HepG2 (cell line): ENCODE results near the gene CTNNBL1. TPM values are rescaled to one million over a fixed set of nuclear protein-coding genes. Genes with fewer than 3 reads are reported as not detected.
A peak's percentile ranks its signal among the peaks of the same experiment; 100 is the strongest.

Experiments
- FOXK2 ChIP-seq: fragments of 450-650 bp; IDR thresholded peaks from 2 replicates; pipeline ENCODE4 v1.6.1; 2016
- JDP2 ChIP-seq: sonication (generic); formaldehyde crosslinking; IDR thresholded peaks from 2 replicates; pipeline ENCODE4 v1.8.1; 2022; ENCODE audit warnings: missing genetic modification reagents, borderline replicate concordance
- KDM2A ChIP-seq: sonication (generic); formaldehyde crosslinking; IDR thresholded peaks from 2 replicates; pipeline ENCODE4 v1.4.0; 2020; ENCODE audit warnings: low read depth, missing genetic modification reagents, borderline replicate concordance
- MED1 ChIP-seq: sonication (generic); formaldehyde crosslinking; IDR thresholded peaks from 2 replicates; pipeline ENCODE4 v1.4.0; 2020; ENCODE audit warnings: missing genetic modification reagents
- XBP1 ChIP-seq: sonication (generic); formaldehyde crosslinking; IDR thresholded peaks from 2 replicates; pipeline ENCODE4 v1.5.0; 2020; ENCODE audit warnings: missing genetic modification reagents
- ZBTB38 ChIP-seq: sonication (generic); formaldehyde crosslinking; IDR thresholded peaks from 2 replicates; pipeline ENCODE4 v1.5.1; 2020; ENCODE audit warnings: mild to moderate bottlenecking, missing genetic modification reagents
- ZC3H4 ChIP-seq: sonication (generic); formaldehyde crosslinking; IDR thresholded peaks from 2 replicates; pipeline ENCODE4 v1.4.0; 2020; ENCODE audit warnings: missing genetic modification reagents, borderline replicate concordance
- ZNF143 ChIP-seq: sonication (generic); formaldehyde crosslinking; IDR thresholded peaks from 2 replicates; pipeline ENCODE4 v1.4.0; 2020; ENCODE audit warnings: missing genetic modification reagents
- ZNF34 ChIP-seq: sonication (generic); formaldehyde crosslinking; IDR thresholded peaks from 2 replicates; pipeline ENCODE4 v1.4.0; 2020; ENCODE audit warnings: mild to moderate bottlenecking, missing genetic modification reagents, borderline replicate concordance
- ZNF563 ChIP-seq: sonication (generic); formaldehyde crosslinking; IDR thresholded peaks from 2 replicates; pipeline ENCODE4 v1.8.0; 2022; ENCODE audit warnings: mild to moderate bottlenecking, moderate library complexity, missing genetic modification reagents
- ZNF598 ChIP-seq: sonication (generic); formaldehyde crosslinking; IDR thresholded peaks from 2 replicates; pipeline ENCODE4 v1.5.1; 2020; ENCODE audit warnings: mild to moderate bottlenecking, missing genetic modification reagents, borderline replicate concordance
- ZNF678 ChIP-seq: sonication (generic); formaldehyde crosslinking; IDR thresholded peaks from 2 replicates; pipeline ENCODE4 v1.4.0; 2020; ENCODE audit warnings: mild to moderate bottlenecking, missing genetic modification reagents
- ZNF878 ChIP-seq: sonication (generic); formaldehyde crosslinking; IDR thresholded peaks from 2 replicates; pipeline ENCODE4 v1.8.1; 2023; ENCODE audit warnings: mild to moderate bottlenecking, missing genetic modification reagents, moderate library complexity
- polyA plus RNA-seq, 8 experiments: library from polyadenylated mRNA; depleted of rRNA in 3 of 8; stranded (reverse) in 7 of 8; unstranded in 1 of 8; fragments of >200 nt; fragmentation: Illumina TruSeq in 4 of 8; extraction: Trizol in 4 of 8; gene quantifications; 2 replicates each; pipeline versions ENCODE4 v1.2.1 to v1.2.3, GENCODE V29; 2011 to 2016; ENCODE audit warnings: low read depth in 4 of 8, missing spikeins in 1 of 8, mixed read lengths in 1 of 8; ENCODE audit not compliant: insufficient read depth in 1 of 8
- total RNA-seq, 5 experiments: library from RNA; depleted of rRNA; stranded (reverse); fragments of >200 nt; fragmentation: Illumina TruSeq; extraction: Trizol; gene quantifications; 2 replicates each; pipeline ENCODE4 v1.2.3, GENCODE V29; 2016; ENCODE audit warnings: low read depth in 1 of 5
- TF ChIP-seq, protein P1 (sequence below): sonication (generic); formaldehyde crosslinking; IDR thresholded peaks from 2 replicates; pipeline ENCODE4 v1.5.0; 2020; ENCODE audit warnings: mild to moderate bottlenecking, missing genetic modification reagents, borderline replicate concordance
- TF ChIP-seq, protein P2 (sequence below), 2 experiments: sonication (generic) in 1 of 2; formaldehyde crosslinking in 1 of 2; IDR thresholded peaks; 2 replicates each; pipeline versions ENCODE4 v1.4.0 to v1.6.1; 2018 to 2020; ENCODE audit warnings: missing genetic modification reagents in 2 of 2, borderline replicate concordance in 1 of 2, low read depth in 1 of 2, mild to moderate bottlenecking in 1 of 2, missing biosample characterization in 1 of 2
- TF ChIP-seq, protein P3 (sequence below): sonication (generic); formaldehyde crosslinking; IDR thresholded peaks from 2 replicates; pipeline ENCODE4 v1.4.0; 2020; ENCODE audit warnings: missing genetic modification reagents
- TF ChIP-seq, protein P4 (sequence below): sonication (generic); formaldehyde crosslinking; IDR thresholded peaks from 2 replicates; pipeline ENCODE4 v1.5.0; 2020; ENCODE audit warnings: missing genetic modification reagents

Gene CTNNBL1
- total and polyA plus RNA-seq, 2 of the 13 experiments (the other 11 are each of a cell fraction or from before 2014, with no cell fraction given), result 49.3 to 94.6 TPM

DNA sequence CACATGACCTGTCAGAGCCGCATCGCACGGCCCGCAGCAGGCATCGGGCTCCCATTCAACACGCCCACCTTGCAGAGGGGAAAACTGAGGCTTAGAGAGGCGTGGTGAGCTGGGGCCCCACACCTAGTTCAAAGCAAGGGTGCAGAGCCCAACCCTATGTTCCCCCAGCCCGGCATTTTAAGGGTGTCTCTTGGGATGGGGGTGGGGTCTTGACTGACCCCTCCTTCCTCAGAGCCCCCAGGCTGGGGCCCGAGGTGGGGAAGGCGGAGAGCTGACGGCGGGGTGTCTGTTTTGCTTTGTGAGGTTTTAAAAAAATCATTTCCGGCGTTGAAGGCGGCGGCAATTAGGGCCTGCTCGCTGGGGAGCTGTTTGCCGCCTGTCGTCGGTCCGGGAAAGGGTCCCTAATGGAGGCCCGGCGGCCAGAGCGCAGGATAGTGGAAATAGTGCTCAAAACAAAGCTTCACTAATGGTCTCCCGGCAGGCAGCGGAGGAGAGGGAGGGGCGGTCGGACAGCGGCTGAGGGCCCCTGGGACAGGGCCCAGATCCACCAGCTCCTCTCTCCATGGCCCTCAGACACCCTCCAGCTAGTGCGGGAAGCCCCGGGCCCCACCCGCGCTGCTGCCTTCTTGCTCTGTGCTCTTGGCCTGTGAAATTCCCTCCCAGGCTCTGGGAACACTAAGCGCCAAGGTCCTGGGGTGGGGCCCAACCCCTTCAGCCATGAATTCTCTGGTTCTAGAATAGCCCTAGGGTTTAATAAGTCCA lies 221.0 kb downstream of the CTNNBL1 start (continued):
- TF ChIP-seq ZNF143 (peak; percentile 20; the same call in 1 of the 2 replicates), KDM2A (CRISPR knock-in tag) (peak; percentile 59; the same call in 1 of the 2 replicates), ZNF598 (no peak), XBP1 (CRISPR knock-in tag) (no peak), FOXK2 (no peak), ZNF878 (CRISPR knock-in tag) (no peak), ZNF34 (CRISPR knock-in tag) (no peak), JDP2 (no peak), ZNF563 (CRISPR knock-in tag) (peak; percentile 40; the same call in 1 of the 2 replicates), ZBTB38 (no peak), MED1 (CRISPR knock-in tag) (peak; percentile 21; the same call in 1 of the 2 replicates), ZNF678 (CRISPR knock-in tag) (no peak), ZC3H4 (CRISPR knock-in tag) (no peak)
- TF ChIP-seq, protein P1, sequence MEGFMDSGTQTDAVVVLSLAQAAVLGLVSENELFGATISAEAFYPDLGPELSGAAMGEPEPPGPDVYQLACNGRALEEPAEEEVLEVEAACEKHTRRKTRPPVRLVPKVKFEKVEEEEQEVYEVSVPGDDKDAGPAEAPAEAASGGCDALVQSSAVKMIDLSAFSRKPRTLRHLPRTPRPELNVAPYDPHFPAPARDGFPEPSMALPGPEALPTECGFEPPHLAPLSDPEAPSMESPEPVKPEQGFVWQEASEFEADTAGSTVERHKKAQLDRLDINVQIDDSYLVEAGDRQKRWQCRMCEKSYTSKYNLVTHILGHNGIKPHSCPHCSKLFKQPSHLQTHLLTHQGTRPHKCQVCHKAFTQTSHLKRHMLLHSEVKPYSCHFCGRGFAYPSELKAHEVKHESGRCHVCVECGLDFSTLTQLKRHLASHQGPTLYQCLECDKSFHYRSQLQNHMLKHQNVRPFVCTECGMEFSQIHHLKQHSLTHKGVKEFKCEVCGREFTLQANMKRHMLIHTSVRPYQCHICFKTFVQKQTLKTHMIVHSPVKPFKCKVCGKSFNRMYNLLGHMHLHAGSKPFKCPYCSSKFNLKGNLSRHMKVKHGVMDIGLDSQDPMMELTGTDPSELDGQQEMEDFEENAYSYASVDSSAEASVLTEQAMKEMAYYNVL (CRISPR knock-in tag), result 0 out of 2 replicates have a peak, but pooled peaks have one; percentile 59
- TF ChIP-seq, protein P2, sequence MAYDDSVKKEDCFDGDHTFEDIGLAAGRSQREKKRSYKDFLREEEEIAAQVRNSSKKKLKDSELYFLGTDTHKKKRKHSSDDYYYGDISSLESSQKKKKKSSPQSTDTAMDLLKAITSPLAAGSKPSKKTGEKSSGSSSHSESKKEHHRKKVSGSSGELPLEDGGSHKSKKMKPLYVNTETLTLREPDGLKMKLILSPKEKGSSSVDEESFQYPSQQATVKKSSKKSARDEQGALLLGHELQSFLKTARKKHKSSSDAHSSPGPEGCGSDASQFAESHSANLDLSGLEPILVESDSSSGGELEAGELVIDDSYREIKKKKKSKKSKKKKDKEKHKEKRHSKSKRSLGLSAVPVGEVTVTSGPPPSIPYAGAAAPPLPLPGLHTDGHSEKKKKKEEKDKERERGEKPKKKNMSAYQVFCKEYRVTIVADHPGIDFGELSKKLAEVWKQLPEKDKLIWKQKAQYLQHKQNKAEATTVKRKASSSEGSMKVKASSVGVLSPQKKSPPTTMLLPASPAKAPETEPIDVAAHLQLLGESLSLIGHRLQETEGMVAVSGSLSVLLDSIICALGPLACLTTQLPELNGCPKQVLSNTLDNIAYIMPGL (CRISPR knock-in tag; IDR thresholded peaks at IDR 0.05; ENCODE audit: borderline replicate concordance in 1 of 2, low read depth in 1 of 2), result peak in 1 of 2 experiments; percentile 43; a peak in 1 of 4 replicates
- TF ChIP-seq, protein P3, sequence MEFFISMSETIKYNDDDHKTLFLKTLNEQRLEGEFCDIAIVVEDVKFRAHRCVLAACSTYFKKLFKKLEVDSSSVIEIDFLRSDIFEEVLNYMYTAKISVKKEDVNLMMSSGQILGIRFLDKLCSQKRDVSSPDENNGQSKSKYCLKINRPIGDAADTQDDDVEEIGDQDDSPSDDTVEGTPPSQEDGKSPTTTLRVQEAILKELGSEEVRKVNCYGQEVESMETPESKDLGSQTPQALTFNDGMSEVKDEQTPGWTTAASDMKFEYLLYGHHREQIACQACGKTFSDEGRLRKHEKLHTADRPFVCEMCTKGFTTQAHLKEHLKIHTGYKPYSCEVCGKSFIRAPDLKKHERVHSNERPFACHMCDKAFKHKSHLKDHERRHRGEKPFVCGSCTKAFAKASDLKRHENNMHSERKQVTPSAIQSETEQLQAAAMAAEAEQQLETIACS, result no peak; the same call in 1 of the 2 replicates
- TF ChIP-seq, protein P4, sequence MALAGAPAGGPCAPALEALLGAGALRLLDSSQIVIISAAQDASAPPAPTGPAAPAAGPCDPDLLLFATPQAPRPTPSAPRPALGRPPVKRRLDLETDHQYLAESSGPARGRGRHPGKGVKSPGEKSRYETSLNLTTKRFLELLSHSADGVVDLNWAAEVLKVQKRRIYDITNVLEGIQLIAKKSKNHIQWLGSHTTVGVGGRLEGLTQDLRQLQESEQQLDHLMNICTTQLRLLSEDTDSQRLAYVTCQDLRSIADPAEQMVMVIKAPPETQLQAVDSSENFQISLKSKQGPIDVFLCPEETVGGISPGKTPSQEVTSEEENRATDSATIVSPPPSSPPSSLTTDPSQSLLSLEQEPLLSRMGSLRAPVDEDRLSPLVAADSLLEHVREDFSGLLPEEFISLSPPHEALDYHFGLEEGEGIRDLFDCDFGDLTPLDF (CRISPR knock-in tag), result no peak
